Left lung (tissue), 10 donors: ENCODE data around the gene TMEM114. TPM values are rescaled to one million over a fixed set of nuclear protein-coding genes. Genes with fewer than 3 reads are reported as not detected.

Experiments
- ATAC-seq: fragments of 200-7000 bp; cut with Tn5 transposase; one replicate; pipeline ENCODE4 v1.9.1; 2020; ENCODE audit warnings: moderate library complexity
- DNase-seq, 4 donors: peaks; one replicate each; pipeline ENCODE4 v3.0.0-alpha.2; 2013 to 2020
- H3K27ac ChIP-seq, 2 donors: fragments of 200-600 bp; sonication (generic) in 1 of 2; one replicate each; pipeline versions ENCODE4 v1.5.0 to v1.8.0; 2020 to 2021
- H3K27me3 ChIP-seq, 2 donors: fragments of 200-600 bp; sonication (generic) in 1 of 2; one replicate each; pipeline versions ENCODE4 v1.5.0 to v1.8.0; 2020 to 2021
- H3K36me3 ChIP-seq, 2 donors: fragments of 200-600 bp; sonication (generic) in 1 of 2; one replicate each; pipeline versions ENCODE4 v1.5.0 to v1.8.0; 2020 to 2021
- H3K4me1 ChIP-seq, 2 donors: fragments of 200-600 bp; one replicate each; pipeline ENCODE4 v1.8.0; 2021
- H3K4me3 ChIP-seq, 2 donors: fragments of 200-600 bp; sonication (generic) in 1 of 2; one replicate each; pipeline versions ENCODE4 v1.5.0 to v1.8.0; 2020 to 2021; ENCODE audit warnings: mild to moderate bottlenecking in 1 of 2
- H3K9me3 ChIP-seq, 2 donors: fragments of 200-600 bp; sonication (generic) in 1 of 2; one replicate each; pipeline versions ENCODE4 v1.5.0 to v1.8.0; 2020 to 2021
- CTCF ChIP-seq, 2 donors: fragments of 200-600 bp; sonication (generic) in 1 of 2; IDR thresholded peaks; one replicate each; pipeline versions ENCODE4 v1.5.0 to v1.8.0; 2021; ENCODE audit warnings: antibody characterized with exemption in 2 of 2
- intact Hi-C, 2 donors: fragments of 100-400 bp; cut with DNase I; formaldehyde crosslinking; loops; one replicate each; pipeline versions ENCODE4 v1.11.2 to v1.14.2; 2022
- polyA plus RNA-seq, 6 donors: library from polyadenylated mRNA; unstranded; fragments of 120-200 nt; gene quantifications; one replicate each; pipeline ENCODE4 v1.2.1, GENCODE V29; 2013; ENCODE audit not compliant: insufficient read length in 6 of 6
- total RNA-seq, 2 donors: library from RNA; stranded (reverse); fragmentation: NEBNext Ultra II Directional; extraction: Animal tissue kit (Norgen Biotek cat#: 25700); gene quantifications; one replicate each; pipeline ENCODE4 v1.2.1, GENCODE V29; 2021
- donor health status: DM: no; HTN: yes; CAD: no.
- donor health status: DM: no; HTN: no; CAD: no.

The TMEM114 gene
- total and polyA plus RNA-seq, 8 donors, result not detected

- no peak for ATAC-seq
- Histone ChIP-seq H3K27me3 (peaks cover 0 to 26% of the 10 kb centered on the region in 2 donors), H3K9me3 (peaks cover 0 to 11% of the 10 kb centered on the region in 2 donors), H3K36me3 (no peaks in the 10 kb centered on the region), H3K4me1 (no peaks in the 10 kb centered on the region), H3K27ac (no peak overlapping the region), H3K4me3 (no peak overlapping the region)
- intact Hi-C loops, result no loop called here
- TF ChIP-seq CTCF (IDR thresholded peaks at IDR 0.05), result no peak
- DNase-seq, result no peak
Observed at GRCh38 chr16:8596581-8596980, 6.3 kb upstream of the TMEM114 start.

- Histone ChIP-seq H3K27ac (no peak overlapping the region), H3K9me3 (peaks cover 0 to 11% of the 10 kb centered on the region in 2 donors), H3K4me3 (no peak overlapping the region), H3K27me3 (peaks cover 0 to 28% of the 10 kb centered on the region in 2 donors), H3K36me3 (no peaks in the 10 kb centered on the region), H3K4me1 (no peaks in the 10 kb centered on the region)
- no peak for TF ChIP-seq CTCF (IDR thresholded peaks at IDR 0.05)
- DNase-seq, result no peak
- intact Hi-C loops, result no loop called here
- ATAC-seq, result no peak
Observed at GRCh38 chr16:8595783-8596182, 5.5 kb upstream of the TMEM114 start.

- TF ChIP-seq CTCF (IDR thresholded peaks at IDR 0.05), result no peak
- H3K9me3 ChIP-seq, result peaks cover 0 to 11% of the 10 kb centered on the region in 2 donors
- H3K27me3 ChIP-seq, result peaks cover 14 to 44% of the 10 kb centered on the region in 2 donors
- H3K36me3 ChIP-seq, result no peaks in the 10 kb centered on the region
- DNase-seq, result no peak
- no peaks in the 10 kb centered on the region for H3K4me1 ChIP-seq
- ATAC-seq, result no peak
- H3K4me3 ChIP-seq, result no peak overlapping the region
- intact Hi-C loops, result no loop called here
- no peak overlapping the region for H3K27ac ChIP-seq
Observed at GRCh38 chr16:8594149-8594666, 3.9 kb upstream of the TMEM114 start.

GRCh38 chr16:8591451-8591850 is 1.1 kb upstream of the TMEM114 start:
- H3K4me3 ChIP-seq, result no peak overlapping the region
- no peak for DNase-seq

GRCh38 chr16:8590811-8591210 is 500 bp upstream of the TMEM114 start:
- no peak for TF ChIP-seq CTCF (IDR thresholded peaks at IDR 0.05)

More at GRCh38 chr16:8591451-8591850, 1.1 kb upstream of the TMEM114 start:
- Histone ChIP-seq H3K9me3 (peaks cover 0 to 5% of the 10 kb centered on the region in 2 donors), H3K4me1 (no peaks in the 10 kb centered on the region), H3K36me3 (no peaks in the 10 kb centered on the region), H3K27me3 (peaks cover 30 to 71% of the 10 kb centered on the region in 2 donors), H3K27ac (no peak overlapping the region)
- no peak for TF ChIP-seq CTCF (IDR thresholded peaks at IDR 0.05)
- intact Hi-C loops, result no loop called here
- ATAC-seq, result no peak

More at GRCh38 chr16:8590811-8591210, 500 bp upstream of the TMEM114 start:
- no peaks in the 10 kb centered on the region for H3K4me1 ChIP-seq
- H3K36me3 ChIP-seq, result no peaks in the 10 kb centered on the region
- H3K4me3 ChIP-seq, result no peak overlapping the region
- H3K27me3 ChIP-seq, result peaks cover 30 to 78% of the 10 kb centered on the region in 2 donors
- no peaks in the 10 kb centered on the region for H3K9me3 ChIP-seq
- DNase-seq (no peak), ATAC-seq (no peak)
- H3K27ac ChIP-seq, result no peak overlapping the region
- intact Hi-C loops, result no loop called here
